ENCODE data around the gene CDH4.

GRCh38 chr20:61697666-61698597 lies 445.9 kb downstream of the CDH4 start:
- no peak for TF ChIP-seq CTCF (conservative IDR thresholded peaks at IDR 0.05; ENCODE audit: low read length)
- no peak for TF ChIP-seq EZH2phosphoT487 (IDR thresholded peaks at IDR 0.05; ENCODE audit: borderline replicate concordance, low read depth, low read length)

Measured in OCI-LY7 (cell line).